Activated naive CD4-positive, alpha-beta T cell treated with anti-CD3 and anti-CD28 coated beads, Interleukin-2, amount 50 U/mL, for 16 hours (primary cell): ENCODE results near the gene GATA1.
"Not testable (repeated sequence)": the region's sequence is repeated elsewhere in the genome, so short reads cannot be mapped to it uniquely, and the experiment has no call there.

Source experiments
- DNase-seq: peaks from one replicate; pipeline ENCODE4 v3.0.0-alpha.2; 2020

Gene GATA1

DNA sequence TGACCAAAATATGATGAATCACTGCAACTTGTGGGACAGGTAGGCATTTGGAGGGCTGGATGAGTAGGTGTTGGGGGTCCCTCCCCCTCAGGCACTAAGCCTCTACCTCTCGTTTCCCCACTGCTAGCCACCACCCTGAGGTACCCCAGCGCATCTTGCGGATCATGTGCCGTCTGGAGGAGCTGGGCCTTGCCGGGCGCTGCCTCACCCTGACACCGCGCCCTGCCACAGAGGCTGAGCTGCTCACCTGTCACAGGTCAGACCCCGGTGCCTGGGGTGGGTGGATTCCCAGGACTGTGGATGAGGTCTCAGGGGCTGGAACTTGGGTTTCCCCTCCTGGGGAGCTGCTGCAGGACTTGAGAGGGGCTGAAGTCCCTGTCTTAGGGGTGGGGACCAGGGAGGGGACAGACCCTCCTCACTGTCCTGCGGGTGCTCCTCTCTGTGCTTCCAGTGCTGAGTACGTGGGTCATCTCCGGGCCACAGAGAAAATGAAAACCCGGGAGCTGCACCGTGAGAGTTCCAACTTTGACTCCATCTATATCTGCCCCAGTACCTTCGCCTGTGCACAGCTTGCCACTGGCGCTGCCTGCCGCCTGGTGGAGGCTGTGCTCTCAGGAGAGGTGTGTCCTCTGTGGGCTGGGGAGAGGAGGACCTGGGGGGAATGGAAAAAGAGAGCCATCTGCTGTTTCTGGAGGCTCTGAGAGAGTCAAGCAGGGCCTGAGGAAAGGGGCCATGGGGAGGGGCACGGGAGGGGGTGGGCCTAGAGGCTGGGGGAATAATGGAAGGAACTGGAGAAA, 29.8 kb downstream of the GATA1 start:
- DNase-seq, result no peak

DNA sequence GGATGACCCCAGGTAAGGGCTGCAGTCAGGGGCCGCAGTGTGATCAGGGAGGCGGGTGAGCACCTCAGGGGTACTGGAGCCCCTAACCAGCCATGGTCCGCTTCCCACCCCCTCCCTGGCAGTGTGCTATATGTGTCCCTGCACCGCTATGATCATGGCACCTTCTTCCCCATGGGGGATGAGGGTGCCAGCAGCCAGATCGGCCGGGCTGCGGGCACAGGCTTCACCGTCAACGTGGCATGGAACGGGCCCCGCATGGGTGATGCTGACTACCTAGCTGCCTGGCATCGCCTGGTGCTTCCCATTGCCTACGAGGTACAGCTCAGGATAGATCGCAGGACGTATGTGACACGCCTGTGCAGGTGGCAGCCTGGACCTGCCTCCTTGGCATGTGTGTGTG, 31.7 kb downstream of the GATA1 start:
- no peak for DNase-seq

DNA sequence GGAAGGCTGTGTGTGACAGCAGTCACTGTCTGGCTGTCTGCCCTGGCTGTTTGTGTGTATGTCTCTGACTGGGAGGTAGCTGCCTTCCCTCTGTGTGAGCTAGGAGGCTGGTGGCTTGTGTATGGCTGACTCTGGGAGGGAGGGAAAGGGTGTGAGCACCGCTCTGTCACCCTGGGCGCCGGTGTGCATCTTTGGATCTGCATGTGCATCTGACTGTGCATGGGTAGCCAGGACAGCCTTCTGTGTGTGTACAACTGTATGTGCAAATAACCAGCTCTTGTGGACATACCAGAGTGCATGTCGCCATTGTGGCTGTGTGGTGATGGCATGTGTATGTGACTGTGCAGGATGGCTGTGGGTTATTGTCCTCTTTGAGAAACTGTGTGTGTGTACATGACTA, 32.5 kb downstream of the GATA1 start:
- DNase-seq, result no peak

DNA sequence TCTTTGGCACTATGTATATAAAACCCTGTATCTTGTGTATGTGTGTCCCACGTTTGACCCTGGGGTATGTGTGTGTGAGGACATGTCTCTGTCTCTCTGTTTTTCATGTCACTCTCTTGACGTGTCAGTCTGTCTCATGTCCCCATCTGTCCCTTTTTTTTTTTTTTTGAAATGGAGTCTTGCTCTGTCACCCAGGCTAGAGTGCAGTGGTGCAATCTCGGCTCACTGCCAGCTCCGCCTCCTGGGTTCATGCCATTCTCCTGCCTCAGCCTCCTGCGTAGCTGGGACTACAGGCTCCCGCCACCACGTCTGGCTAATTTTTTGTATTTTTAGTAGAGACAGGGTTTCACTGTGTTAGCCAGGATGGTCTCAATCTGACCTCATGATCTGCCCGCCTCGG, 33.0 kb downstream of the GATA1 start:
- not testable (repeated sequence) for DNase-seq

DNA sequence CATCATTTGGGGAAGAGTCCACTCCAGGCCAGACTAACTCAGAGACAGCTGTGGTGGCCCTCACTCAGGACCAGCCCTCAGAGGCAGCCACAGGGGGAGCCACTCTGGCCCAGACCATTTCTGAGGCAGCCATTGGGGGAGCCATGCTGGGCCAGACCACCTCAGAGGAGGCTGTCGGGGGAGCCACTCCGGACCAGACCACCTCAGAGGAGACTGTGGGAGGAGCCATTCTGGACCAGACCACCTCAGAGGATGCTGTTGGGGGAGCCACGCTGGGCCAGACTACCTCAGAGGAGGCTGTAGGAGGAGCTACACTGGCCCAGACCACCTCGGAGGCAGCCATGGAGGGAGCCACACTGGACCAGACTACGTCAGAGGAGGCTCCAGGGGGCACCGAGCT, 36.7 kb downstream of the GATA1 start:
- DNase-seq, result no peak

DNA sequence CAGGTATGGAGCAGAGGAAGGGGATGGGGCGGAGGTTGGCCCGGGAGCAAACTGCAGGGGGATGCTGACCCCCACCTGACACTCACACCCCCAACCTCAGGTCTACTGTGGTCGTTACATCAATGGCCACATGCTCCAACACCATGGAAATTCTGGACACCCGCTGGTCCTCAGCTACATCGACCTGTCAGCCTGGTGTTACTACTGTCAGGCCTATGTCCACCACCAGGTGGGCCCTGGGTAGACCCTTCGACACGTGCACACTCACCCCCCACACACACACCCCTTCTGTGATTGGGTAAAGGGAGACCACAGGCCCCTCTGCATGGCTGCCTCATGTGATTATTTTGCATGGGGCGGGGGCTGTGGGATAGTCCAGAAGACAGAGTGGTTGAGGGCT, 37.7 kb downstream of the GATA1 start:
- DNase-seq, result no peak

DNA sequence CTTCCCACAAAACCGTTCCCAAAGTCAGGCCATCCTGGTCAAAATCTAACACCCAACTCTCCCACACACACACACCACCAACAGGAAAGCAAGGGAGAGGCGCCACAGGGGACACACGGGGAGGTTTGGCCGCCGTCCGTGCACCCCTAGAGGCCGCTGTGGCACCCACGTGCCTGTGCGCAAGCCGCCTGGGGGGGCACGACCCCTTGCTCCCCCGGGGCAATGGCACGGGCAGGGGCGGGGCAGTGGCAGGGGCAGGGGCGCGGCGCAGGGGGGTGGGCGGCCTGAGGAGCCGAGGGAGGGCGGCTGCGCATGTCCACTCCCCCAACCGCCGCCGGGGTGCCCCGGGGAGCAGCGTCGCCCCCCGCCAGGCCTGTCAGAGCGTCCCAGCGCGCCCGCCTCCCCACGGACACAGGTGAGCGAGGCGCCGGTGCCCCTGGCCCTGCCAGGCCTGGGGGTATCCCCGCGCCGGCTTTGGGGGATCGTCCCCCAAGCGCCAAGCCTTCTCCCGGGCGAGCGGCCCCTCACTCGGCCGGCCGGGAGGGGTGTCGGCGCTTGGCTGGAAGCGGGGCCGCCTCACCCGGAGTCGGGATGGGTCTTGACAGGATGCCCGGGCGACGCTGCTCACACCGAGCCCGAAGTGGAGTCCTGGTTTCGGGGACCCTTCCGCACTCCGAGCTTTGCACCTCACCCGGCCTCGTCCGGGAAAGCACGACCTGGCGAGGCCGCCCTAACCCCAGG, 39.9 kb downstream of the GATA1 start, which contains the start of gene ERAS:
ERAS (plus strand) TSS at position 379 of the 741 bp plus-strand sequence. CDS start 2,611 bp downstream, outside the sequence.
- peak; percentile 26 for DNase-seq

DNA sequence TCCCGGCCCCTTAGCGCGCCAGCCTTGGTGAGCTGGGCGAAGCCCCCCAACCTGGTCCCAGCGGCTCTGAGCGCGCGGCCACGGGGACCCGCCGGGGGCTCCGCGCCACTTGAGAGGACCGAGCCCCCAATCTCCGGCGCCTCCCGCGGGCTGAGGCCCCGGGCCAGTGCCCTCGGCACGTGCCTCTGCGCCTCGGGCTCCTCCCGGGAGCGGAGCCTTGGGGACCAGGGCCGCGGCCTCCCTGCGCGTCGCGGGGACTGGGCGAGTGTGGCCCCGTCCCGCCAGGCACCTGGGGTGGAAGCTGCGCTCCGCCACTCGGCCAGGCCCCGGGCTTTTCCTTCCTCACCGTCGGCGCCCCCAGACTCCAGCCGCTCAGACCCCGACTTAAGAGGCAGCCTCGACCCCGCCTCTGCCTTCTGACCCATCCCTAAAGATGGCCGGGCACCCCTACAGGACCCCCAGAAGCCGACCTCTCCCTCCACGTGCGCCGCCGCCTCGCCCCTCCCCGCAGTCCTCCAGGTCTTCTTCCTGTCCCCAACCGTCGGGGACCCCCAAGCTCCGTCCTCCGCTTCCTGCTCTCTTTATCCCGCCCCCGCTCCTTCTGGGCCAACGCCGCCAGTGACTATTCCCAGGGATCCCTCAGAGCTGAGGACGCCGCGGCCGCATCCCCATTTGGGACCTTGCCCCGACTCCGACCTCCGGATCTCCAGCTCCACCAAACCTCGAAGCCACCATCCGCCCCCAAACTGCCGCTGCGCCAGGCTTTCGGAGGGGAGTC, 40.7 kb downstream of the GATA1 start:
- no peak for DNase-seq

DNA sequence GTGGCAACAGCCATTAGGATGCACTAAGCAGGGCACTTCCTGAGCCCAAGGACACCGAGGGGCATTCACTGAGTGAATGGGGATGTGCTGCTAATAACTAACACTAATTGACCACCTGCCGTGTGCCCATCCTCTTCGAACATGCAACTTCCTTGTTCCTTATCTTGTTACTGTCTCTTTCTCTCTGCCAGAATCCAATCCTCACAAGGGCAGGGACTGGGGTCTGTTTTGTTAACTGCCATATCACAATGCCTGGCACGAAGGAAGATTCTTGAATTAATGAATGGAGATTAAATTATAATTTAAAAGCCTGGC, 41.2 kb downstream of the GATA1 start:
- no peak for DNase-seq

DNA sequence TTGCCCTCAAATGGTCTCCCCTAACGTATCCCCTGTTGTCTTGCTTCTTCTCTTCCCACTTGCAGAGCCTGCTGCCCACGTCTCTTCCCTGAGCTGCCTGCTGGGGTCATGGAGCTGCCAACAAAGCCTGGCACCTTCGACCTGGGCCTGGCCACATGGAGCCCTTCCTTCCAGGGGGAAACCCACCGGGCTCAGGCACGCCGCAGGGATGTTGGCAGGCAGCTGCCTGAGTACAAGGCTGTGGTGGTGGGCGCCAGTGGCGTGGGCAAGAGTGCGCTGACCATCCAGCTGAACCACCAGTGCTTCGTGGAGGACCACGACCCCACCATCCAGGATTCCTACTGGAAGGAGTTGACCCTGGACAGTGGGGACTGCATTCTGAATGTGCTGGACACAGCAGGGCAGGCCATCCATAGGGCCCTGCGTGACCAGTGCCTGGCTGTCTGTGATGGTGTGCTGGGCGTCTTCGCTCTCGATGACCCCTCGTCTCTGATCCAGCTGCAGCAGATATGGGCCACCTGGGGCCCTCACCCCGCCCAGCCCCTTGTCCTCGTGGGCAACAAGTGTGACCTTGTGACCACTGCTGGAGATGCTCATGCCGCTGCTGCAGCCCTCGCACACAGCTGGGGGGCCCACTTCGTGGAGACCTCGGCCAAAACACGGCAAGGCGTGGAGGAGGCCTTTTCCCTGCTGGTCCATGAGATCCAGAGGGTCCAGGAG, 42.8 kb downstream of the GATA1 start:
- no peak for DNase-seq

DNA sequence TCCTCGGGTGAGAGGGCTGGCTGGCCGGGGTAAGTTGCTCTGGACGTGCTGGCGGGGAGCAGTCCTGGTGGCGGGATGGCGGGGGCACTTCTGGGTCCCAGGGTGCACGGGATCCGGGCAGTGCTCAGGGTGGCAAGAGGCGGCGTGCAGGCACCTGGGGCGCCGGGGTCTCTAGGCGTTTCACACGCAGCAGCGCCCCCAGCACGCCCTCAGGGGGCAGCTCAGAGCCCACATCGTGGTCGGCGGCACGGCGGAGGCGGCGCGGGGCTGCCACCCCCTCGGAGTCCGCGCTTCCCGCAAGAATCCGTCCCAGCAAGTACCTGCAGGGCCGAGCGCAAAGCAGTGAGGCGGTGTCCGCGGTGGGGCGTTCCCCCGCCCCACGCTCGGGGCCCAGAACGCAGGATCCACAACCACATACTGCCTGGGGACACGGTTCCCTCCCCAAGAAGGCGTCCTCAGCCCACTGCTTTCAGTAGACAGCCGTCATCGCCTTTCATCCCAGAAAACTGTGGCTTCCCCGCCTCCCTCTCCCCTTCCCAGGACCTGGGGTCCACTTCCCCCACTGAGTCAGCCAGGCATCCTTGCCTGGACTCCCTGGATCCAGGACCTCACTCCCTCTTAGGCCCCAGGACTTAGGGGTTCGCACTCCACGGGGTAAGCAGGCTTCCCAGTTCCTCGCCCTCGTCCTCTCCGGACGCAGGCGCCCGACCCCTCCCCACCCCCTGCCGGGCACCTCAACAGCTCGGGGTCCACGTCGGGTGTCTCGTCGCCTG, 44.9 kb downstream of the GATA1 start:
- no peak for DNase-seq

DNA sequence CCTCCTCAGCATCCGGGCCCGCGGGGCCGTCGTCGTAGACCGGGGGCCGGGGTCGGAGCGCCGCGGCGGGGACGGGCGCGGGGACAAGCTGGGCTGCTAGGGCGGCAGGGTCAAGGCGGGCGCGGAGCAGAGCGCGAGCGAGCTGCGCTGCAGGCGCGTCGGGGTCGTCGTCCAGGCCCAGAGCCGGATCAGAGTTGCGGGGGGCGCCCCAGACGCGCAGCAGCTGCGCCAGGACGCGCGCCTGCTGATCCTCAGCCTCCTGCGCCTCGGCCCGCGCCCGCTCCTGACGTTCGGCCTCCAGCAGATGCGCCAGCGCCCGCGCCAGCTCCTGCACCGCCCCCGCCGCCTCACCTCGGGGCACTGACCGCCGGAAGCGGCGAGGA, 45.5 kb downstream of the GATA1 start:
- no peak for DNase-seq

DNA sequence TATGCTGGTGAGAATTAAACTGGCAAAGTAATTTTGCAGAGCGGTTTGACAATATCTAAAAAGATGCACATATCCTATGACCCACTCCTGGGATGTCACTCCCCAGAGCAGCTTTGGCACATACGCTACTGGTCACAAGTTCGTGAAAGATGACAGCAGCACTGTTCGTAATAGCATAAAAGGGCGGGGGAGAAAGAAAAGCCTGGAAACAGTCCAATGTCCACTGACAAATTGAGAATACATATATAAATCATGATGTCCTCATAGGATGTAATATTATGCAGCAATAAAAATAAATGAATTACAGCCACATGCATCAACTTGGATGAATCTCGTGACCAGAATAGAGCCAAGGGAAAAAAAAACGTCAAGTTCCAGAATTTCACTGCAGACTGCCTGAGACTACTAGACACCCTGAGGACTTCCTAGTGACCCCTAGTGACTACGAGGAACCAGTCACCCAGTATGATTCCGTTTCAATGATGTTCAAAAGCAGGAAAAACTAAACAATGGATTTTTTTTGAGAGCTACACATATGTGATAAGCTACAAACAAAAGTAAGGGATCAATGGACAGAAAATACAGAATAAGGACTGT, 47.2 kb downstream of the GATA1 start:
- DNase-seq, result no peak

DNA sequence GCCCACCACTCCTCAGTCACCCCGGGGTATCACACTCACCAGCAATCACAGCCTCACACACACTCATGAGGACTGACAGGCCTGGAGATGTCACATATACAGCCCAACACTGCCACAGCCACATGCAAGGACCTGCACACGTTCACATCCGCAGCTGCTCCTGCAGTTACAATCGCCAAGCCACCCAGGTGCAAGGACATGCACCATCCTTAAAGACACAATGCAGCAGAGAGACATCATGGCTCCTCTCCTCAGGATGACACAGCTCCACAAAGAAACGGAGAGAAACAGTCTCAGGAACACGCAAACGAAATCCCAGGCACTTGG, 48.0 kb downstream of the GATA1 start:
- DNase-seq, result no peak

DNA sequence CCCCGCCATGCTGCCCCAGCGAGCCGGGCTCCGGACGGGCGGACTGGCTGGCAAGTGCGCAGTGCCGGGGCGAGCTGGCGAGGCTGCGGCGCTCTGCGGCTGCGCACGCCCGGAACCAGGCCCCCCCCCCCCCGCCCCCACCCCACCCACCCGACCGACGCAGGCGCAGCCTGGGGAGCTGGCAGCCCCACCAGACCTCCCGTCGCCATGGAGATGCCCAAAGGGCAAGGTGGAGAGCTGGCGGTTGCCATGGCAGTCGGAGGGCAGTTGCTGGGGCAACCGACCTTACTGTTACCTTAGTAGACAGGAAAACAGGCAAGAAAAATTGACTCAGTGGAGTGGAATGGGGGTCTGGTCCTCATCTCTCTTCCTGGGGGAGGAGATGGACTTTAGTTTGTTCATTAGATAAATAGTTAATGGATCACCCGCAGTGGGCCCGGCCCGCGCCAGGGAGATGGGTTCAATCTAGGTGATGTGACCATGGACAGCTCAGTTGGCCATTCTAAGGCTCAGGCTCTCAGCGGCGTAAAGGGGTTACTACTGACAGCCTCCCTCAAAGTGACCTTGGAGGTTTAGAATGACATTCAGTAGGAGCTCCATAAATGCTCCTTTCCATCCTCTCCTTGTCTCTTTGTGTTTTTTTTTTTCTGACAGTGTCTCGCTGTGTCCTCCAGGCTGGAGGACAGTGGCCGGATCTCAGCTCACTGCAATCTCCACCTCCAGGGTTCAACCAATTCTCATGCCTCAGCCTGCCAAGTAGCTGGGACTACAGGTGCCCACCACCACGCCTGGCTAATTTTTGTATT, 49.3 kb downstream of the GATA1 start, which contains the start of gene PCSK1N:
PCSK1N (minus strand) TSS at position 87 of the 806 bp plus-strand sequence; CDS start at position 9, 78 bp downstream.
- DNase-seq, result no peak

DNA sequence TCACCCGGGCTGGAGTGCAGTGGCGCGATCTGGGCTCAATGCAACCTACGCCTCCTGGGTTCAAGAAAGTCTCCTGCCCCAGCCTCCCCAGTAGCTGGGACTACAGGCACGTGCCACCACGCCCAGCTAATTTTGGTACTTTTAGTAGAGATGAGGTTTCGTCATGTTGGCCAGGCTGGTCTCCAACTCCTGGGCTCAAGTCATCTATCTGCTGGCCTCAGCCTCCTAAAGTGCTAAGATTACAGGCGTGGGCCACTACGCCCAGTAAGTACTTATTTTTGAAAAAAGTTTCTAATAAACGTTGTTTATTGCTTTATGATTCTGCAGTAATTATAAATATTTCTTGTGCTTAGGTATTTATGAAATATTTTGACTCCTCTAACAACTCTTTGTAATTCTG, 53.3 kb downstream of the GATA1 start:
- no peak for DNase-seq
